ENCODE measurements around the gene CAMKK2.

Gene CAMKK2

DNA sequence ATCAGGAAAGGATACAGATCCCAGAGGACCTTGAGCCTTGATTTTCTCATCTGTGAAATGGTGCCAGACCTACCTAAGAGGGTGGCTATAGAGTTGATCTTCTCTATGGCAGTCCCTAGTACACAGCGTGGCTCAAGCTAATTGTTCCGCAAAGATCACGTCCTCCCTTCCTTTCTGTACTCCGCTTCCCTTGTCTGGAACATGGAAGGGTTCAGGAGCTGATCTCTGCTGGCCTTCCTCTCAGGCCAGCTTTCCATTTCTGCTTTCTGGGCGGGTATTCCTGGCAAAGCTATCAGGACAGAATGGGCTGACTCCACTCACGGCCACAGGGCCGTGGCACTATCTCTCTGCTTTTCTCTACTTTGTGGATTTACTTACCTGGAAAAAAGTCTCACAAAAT lies 6.5 kb downstream of the CAMKK2 start:
- no peak overlapping the region for H3K4me3 ChIP-seq (ENCODE audit: low read depth, low read length)
- TF ChIP-seq MYC (IDR thresholded peaks at IDR 0.05; ENCODE audit: low read depth, low read length) (no peak), POLR2A (IDR thresholded peaks at IDR 0.05; ENCODE audit: extremely low read depth, insufficient read length) (no peak)
- TF ChIP-seq, protein P1, sequence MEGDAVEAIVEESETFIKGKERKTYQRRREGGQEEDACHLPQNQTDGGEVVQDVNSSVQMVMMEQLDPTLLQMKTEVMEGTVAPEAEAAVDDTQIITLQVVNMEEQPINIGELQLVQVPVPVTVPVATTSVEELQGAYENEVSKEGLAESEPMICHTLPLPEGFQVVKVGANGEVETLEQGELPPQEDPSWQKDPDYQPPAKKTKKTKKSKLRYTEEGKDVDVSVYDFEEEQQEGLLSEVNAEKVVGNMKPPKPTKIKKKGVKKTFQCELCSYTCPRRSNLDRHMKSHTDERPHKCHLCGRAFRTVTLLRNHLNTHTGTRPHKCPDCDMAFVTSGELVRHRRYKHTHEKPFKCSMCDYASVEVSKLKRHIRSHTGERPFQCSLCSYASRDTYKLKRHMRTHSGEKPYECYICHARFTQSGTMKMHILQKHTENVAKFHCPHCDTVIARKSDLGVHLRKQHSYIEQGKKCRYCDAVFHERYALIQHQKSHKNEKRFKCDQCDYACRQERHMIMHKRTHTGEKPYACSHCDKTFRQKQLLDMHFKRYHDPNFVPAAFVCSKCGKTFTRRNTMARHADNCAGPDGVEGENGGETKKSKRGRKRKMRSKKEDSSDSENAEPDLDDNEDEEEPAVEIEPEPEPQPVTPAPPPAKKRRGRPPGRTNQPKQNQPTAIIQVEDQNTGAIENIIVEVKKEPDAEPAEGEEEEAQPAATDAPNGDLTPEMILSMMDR (IDR thresholded peaks at IDR 0.05; ENCODE audit: low read depth, low read length), result no peak
- TF ChIP-seq, protein P2, sequence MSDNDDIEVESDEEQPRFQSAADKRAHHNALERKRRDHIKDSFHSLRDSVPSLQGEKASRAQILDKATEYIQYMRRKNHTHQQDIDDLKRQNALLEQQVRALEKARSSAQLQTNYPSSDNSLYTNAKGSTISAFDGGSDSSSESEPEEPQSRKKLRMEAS (IDR thresholded peaks at IDR 0.05; ENCODE audit: low read depth, low read length), result no peak
- no peak for DNase-seq (ENCODE audit: low read depth)

DNA sequence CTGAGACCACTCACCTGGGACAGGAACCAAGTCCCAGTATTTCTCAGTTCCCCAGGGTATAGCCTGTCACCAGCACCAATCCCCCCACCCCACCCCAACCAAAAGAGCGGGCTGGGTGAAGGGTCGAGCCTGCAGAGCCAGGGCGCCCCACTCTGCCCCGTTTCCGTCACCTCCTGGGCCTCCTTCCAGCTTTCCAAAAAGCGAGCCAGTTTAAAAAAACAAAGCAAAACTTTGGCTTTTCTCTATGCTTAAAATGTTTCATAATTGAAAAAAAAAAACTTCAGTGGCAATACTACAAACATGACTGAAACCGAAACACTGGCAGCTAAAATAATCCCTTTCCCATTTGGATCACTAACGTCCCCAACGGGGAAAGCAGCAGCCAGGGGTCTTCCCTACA lies 7.5 kb downstream of the CAMKK2 start:
- TF ChIP-seq, protein P1 (IDR thresholded peaks at IDR 0.05; ENCODE audit: low read depth, low read length), result no peak
- no peak for TF ChIP-seq POLR2A (IDR thresholded peaks at IDR 0.05; ENCODE audit: extremely low read depth, insufficient read length)
- no peak for TF ChIP-seq MYC (IDR thresholded peaks at IDR 0.05; ENCODE audit: low read depth, low read length)
- TF ChIP-seq, protein P2 (IDR thresholded peaks at IDR 0.05; ENCODE audit: low read depth, low read length), result no peak
- H3K4me3 ChIP-seq (ENCODE audit: low read depth, low read length), result no peak overlapping the region
- peak; percentile 26 for DNase-seq (ENCODE audit: low read depth)

DNA sequence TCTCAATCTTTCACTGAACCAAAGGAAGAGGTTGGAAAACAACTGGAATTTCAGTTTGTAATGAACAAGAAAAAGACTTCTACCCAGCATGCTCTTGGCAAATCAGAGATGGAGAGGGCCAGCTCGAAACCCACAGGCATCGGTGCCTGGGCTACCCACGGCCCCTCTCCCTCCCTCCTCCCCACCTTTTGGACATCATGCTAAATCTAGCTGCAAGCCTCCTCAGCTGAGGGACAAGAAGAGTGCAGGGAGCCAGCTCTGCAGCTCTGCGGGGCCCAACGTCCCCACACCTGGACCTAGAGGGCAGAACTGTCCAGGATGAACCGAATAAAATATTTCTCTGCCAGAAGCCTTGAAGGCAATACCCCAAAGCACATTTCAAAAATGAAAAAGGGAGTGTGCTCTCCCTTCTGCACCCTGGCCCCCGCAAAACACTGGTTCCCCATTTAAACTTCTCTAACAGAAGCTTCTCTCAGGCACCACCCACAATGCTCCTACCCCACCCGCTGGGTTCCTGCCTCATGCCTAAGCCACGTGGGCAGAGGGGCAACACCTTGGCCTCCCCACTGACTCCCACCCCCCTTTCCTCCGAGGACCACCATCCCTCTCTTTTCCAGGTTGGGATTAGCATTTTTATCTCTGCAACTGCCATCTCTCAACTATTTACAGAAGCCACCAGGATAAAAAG lies 8.2 kb downstream of the CAMKK2 start:
- peak; percentile 81 for DNase-seq (ENCODE audit: low read depth)
- TF ChIP-seq, protein P1 (IDR thresholded peaks at IDR 0.05; ENCODE audit: low read depth, low read length), result no peak
- TF ChIP-seq MYC (IDR thresholded peaks at IDR 0.05; ENCODE audit: low read depth, low read length) (peak; percentile 97), POLR2A (IDR thresholded peaks at IDR 0.05; ENCODE audit: extremely low read depth, insufficient read length) (no peak)
- TF ChIP-seq, protein P2 (IDR thresholded peaks at IDR 0.05; ENCODE audit: low read depth, low read length), result peak; percentile 97
- no peak overlapping the region for H3K4me3 ChIP-seq (ENCODE audit: low read depth, low read length)

DNA sequence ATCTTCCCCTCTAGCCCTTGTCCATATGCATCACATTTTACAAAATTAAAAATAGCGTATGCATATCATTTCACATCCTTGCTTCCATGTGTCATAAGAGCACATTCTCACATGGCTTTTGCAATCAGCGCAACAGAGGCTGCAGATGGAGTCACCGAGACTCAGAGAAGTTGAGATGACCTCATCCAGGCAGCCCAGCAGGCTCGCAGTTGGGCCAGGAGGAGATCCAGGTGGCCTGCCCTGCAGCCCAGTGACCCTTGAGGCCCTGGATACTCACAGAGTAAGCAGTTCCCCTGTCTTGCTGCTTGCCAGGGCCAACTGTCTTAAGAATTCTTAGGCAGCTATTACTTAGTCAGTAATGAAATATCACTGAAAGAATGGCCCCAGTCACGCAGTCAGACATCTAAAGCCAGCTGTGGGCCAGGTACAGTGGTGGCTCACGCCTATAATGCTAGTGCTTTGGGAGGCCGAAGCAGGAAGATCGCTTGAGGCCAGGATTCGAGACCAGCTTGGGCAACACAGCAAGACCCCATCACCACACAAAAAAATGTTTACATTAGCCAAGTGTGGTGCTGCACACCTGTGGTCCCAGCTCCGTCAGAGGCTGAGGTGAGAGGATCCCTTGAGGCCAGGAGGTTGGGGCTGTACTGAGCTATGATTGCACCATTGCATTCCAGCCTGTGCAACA lies 9.1 kb downstream of the CAMKK2 start:
- peak; percentile 35 for DNase-seq (ENCODE audit: low read depth)
- no peak overlapping the region for H3K4me3 ChIP-seq (ENCODE audit: low read depth, low read length)
- TF ChIP-seq, protein P2 (IDR thresholded peaks at IDR 0.05; ENCODE audit: low read depth, low read length), result peak; percentile 26; the same call in 1 of the 2 replicates
- TF ChIP-seq, protein P1 (IDR thresholded peaks at IDR 0.05; ENCODE audit: low read depth, low read length), result no peak

DNA sequence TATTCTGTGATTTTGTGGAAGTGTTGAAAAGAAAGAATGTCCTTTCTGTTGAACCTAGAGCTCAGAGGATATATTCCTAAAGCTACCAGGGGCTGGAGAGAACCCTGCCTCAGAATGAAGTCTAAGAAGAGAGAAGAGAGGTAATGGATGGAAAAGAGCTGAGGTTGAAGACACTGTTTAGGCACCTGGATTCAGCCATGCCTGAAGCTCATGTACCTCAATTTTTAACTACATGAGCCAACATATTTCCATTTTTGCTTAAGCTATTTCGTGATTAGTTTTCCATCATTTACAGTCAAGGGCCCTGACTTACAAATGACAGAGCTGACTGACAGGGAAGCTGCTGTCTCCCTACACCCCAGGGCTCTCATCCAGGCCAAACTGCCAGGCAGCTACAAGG lies 10.7 kb downstream of the CAMKK2 start:
- TF ChIP-seq, protein P1 (IDR thresholded peaks at IDR 0.05; ENCODE audit: low read depth, low read length), result no peak
- TF ChIP-seq POLR2A (IDR thresholded peaks at IDR 0.05; ENCODE audit: extremely low read depth, insufficient read length), result no peak
- TF ChIP-seq, protein P2 (IDR thresholded peaks at IDR 0.05; ENCODE audit: low read depth, low read length), result no peak
- TF ChIP-seq MYC (IDR thresholded peaks at IDR 0.05; ENCODE audit: low read depth, low read length), result no peak
- no peak overlapping the region for H3K4me3 ChIP-seq (ENCODE audit: low read depth, low read length)
- no peak for DNase-seq (ENCODE audit: low read depth)

Data from NB4 (cell line).